Measurements from ENCODE around the gene CDY1B.
"Not testable (repeated sequence)": the region's sequence is repeated elsewhere in the genome, so short reads cannot be mapped to it uniquely, and the experiment has no call there.

Gene CDY1B, protein sequence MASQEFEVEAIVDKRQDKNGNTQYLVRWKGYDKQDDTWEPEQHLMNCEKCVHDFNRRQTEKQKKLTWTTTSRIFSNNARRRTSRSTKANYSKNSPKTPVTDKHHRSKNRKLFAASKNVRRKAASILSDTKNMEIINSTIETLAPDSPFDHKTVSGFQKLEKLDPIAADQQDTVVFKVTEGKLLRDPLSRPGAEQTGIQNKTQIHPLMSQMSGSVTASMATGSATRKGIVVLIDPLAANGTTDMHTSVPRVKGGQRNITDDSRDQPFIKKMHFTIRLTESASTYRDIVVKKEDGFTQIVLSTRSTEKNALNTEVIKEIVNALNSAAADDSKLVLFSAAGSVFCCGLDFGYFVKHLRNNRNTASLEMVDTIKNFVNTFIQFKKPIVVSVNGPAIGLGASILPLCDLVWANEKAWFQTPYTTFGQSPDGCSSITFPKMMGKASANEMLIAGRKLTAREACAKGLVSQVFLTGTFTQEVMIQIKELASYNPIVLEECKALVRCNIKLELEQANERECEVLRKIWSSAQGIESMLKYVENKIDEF

DNA sequence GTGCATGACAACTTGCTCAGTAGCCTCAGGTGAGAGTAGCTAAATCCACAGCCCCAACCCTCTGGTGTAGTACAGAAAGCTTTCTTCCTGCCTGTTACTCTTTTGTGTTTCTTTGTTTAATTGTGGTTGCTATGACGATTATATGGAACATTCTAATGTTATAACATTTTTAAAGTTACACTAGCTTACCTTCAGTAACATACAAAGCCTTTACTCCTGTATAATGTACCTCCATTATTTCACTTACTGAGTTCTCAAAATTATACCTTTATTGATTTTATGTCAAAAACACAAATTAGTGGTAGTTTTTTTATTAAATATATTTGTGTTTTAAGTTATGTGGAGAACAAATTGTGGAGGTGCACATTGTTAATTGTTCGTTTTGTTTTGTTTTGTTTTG lies at the start of gene CDY1B:
Gene CDY1B, minus strand, starts transcription at position 101 of the 400 bp plus-strand sequence. CDS start 331 bp downstream, outside the sequence.
- H3K4me3 ChIP-seq (ENCODE audit: low read depth, low read length): not testable (repeated sequence)

DNA sequence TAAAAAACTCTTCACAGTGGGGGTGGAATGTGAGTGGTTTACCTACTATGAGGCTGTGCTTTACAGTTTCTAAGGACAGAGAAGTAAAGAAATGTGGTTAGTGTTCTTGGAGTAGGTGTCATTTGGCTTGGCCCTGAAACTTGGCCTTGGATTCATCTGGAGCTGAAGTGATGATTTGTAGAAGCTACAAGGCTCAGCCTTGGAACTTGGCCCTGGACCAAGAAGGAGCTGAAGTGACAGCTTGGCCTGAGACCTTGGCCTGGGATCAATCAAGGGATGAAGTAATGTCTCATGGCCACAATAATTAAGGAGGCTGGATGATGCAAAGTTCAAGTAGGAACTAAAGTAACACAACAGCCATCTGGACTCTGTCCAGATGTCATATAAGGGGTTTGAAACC lies 1.7 kb upstream of the CDY1B start:
- H3K4me3 ChIP-seq (ENCODE audit: low read depth, low read length): not testable (repeated sequence)

DNA sequence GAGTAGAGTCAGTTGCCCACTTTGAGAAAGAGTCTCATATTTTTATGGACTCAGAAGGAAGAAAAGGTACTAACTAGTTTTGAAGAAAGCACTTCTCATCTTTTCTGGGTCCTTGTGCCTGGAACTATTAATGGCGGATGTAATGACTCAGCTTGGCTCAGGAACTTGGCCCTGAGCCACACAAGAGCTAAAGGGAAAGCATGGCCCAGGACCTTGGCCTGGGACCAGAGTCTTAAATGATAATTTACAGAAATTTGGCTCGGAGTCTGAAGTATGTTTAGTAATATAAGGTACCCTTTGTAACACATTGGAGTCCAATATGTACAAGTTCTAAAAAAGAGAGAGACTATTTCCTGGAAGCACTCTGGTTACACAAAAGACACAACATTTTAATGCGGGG lies 4.6 kb downstream of the CDY1B start:
- not testable (repeated sequence) for H3K4me3 ChIP-seq (ENCODE audit: low read depth, low read length)

DNA sequence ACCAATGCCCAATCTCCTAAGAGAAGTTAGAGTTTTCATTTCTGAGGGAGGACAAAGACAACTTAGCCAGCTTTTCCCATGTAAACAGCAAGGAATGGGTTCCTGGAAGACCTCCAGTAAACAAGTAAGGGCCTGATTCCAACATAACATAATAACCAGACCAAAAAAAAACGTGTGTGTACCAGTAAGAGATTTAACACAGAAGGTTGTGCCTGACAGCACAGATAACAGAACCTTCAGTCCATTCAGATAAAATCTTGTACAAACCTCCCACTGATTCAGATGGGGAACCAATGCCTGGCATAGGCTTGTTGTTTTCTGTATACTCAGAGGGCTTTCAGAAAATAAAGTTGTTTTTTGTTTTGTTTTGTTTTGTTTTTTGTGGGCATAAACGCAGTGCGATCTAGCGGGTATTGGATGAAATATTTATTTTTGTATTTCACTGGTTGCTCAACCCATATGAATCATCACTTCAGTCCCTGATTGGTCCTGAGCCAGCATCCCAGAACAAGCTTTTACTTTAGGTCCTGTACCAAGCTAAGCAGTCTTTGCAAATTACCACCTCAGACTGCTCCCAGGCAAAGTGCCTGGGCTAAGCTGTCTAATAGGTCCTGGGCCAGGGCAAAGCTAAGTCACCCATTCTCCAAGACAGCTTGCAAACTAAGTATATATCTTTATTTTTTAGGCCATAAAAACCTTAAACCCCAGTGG lies 8.7 kb downstream of the CDY1B start:
- not testable (repeated sequence) for H3K4me3 ChIP-seq (ENCODE audit: low read depth, low read length)

DNA sequence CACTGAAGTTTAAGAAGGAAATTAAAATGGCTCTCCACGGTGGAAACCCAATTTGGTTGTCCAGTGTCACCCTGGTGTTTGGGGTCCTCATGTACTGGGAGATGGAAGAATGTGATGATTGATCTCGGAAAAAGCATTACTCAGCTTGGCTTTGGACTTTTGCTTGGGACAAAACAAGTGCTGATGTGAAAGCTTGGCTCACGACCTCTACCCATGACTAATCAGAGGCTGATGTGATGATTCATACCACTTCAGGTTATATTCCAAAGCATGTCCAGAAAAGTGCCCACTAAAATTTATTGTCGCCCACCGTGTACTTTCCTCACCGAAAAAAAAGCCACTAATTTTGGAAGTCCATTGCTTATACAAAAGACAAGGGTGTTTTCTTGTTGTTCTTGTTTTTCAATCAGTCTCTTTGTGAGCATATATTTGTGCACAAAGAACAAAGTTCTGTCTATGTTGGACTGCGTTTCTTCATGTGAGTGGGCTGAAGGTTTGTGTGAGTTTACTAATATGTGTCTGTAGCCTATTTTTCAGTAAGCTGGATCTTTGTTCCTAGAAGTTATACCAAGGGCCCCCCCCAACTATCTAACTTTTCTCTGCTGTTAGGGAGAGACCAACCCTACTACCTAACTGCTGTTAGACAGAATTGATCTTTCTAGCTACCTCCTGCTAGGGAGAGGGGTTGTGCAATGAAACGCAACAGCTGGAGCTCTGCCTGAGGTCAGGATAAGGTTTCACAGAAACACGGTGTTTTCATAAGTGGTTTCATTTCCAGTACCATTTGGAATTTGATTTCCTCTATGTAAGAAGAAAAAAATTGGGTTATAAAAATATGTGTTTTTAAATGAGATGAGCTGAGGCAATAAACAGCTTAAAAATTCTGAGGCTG lies 21.4 kb downstream of the CDY1B start:
- H3K4me3 ChIP-seq (ENCODE audit: low read depth, low read length): not testable (repeated sequence)

Measured in iPS-11a (cell line).